ENCODE results near the gene GTPBP10.

- TF ChIP-seq CTCF (IDR thresholded peaks at IDR 0.05) (no peak), POLR2A (IDR thresholded peaks at IDR 0.05) (no peak)
Observed at GRCh38 chr7:90320418-90320800, 26.1 kb upstream of the GTPBP10 start.

All from uterus (tissue), 2 donors.